HS-5 (cell line): Measurements from ENCODE around the gene FAM3C.
"Not testable (repeated sequence)": the region's sequence is repeated elsewhere in the genome, so short reads cannot be mapped to it uniquely, and the experiment has no call there.

Source experiments
- DNase-seq: peaks from one replicate; pipeline ENCODE4 v3.0.0-alpha.2; 2012; ENCODE audit warnings: low read depth

FAM3C gene

DNA sequence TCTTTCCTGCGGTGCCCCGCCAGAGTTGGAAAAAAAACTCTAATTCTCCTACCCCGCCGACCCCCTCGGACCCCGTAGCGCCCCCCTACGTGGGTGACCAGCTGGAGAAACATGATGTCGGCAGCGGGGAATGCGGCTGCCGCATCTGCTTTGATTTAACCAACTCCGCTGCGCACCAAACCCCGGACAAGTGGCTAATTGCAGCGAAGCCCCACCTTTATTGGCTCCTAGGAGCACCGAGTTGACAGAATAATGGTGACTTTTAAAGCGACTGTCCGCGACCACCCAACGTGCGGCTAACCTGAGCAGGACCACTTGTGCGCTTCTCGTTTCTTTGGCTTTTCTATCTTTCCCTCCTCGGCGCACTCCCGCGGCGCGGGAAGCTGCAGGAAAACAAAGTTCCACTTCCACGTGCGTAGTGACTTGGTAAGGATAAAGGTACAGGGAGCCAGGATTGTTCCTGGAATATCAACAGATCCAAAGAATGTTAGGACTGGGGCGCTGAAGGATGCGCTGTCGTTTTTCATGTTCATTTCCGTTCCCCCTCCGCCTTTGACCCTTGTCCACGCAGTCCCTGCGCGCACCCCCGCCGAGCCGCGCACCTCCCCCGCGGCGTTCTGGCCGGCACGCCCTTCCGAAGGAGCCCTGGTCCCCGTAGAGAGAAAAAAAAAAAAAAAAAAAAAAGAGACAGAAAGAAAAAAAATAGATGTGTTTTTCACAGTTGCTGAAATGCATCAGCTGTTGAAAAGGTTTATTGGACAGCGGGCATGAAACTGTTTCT lies 65.9 kb downstream of the FAM3C start:
- no peak for DNase-seq

DNA sequence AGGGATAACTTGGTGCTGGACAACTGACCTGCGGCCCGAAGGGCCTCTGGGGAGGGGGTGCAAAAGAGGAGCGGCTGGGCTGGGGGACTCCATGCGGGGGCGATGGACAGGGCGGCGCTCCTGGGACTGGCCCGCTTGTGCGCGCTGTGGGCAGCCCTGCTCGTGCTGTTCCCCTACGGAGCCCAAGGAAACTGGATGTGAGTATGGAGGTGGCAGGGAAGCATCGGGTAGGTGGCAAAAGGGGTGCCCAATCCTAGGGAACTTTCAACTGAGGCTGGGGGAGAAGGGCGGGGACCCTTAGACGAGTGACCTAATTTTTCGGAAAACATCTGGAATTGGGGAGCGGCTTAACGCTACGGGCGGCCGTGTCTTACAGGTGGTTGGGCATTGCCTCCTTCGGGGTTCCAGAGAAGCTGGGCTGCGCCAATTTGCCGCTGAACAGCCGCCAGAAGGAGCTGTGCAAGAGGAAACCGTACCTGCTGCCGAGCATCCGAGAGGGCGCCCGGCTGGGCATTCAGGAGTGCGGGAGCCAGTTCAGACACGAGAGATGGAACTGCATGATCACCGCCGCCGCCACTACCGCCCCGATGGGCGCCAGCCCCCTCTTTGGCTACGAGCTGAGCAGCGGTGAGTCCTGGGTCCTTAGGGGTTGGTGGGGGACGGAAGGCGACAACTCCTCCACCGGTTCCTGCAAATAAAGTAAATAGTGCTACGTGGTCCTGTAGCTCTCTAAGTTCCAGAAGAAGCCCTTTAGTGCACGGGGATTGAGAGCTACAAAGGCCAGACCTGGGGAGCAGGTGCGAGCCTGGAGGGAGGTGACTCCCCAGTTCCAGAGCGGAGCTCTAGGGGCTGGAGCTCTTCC lies 66.7 kb downstream of the FAM3C start:
- DNase-seq = no peak

- no peak for DNase-seq
Observed at GRCh38 chr7:121328508-121329190, 67.5 kb downstream of the FAM3C start, which contains the start of gene WNT16. Gene WNT16, plus strand, starts transcription at chr7:121329000. Its CDS starts 293 bp downstream, at chr7:121329293.

DNA sequence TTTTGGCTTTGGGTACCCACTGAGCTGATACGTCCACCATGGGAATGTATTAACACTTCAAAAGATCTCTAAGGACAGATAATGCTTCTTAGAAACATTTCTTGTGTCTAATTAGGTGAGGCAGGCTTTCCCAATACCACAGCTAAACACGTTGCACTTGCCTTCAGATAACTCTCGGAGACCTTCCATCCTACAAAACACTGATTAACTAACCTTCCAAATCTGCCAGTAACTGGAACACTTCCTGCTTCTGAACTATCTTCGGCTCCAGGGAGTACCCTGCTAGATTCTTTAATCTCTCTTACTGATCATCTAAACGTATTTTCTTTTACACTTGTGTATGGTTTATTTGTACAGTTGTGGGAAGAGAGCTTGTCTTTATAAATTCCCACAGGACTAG lies 68.4 kb downstream of the FAM3C start:
- no peak for DNase-seq

DNA sequence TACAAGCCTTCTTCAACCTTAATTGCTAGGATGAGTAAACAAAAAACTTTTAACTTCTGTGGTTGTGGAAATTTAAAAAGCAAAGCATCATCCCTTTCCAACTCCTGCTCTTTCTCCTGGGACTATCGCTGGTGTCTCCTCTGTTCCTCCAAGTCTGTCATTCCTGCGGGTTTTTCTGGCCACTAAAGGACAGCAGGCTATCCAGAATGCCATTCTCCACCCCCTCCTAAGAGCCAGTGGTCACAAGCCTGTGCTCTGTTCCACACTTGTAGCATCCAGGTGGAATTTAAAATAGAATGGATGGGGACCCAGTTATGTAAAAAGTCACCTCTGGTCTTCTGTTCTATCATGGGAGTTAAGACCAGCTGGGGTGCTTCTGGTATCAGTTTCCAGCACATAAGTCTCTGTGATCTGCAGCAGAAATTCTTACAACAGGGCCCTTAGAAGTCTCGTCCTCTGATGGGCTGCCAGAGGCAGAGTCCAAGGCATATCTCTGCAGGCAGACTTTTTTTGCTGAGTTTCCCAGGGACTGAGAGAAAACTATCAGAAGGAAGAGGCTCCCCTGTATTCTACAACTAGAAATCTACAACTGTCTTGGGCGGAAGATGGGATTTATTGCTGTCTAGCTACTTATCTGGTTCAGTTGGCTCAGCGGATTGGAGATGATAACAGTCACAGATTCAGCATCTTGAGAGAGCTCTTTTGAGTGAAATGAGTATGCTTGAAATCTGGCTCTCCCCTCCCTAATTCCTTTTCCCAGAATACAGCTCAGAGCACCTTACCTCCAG lies 72.4 kb downstream of the FAM3C start:
- DNase-seq = no peak

DNA sequence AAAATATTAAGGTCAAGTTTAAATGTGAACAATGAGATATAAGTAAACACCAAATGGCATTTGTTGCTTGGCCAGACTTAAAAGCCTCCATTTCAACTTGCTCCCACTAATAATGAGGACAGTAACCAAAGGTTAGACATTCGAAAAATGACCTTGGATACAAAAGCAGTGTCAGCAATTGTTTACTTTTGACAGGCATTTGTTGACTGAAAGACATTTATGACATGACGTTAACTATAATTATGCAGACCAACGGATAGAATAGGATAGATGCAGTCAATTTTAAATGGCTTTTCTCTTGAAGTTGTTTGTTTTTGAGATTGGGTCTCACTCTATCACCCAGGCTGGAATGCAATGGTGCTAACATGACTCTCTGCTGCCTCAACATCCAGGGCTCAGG lies 73.6 kb downstream of the FAM3C start:
- DNase-seq = no peak

DNA sequence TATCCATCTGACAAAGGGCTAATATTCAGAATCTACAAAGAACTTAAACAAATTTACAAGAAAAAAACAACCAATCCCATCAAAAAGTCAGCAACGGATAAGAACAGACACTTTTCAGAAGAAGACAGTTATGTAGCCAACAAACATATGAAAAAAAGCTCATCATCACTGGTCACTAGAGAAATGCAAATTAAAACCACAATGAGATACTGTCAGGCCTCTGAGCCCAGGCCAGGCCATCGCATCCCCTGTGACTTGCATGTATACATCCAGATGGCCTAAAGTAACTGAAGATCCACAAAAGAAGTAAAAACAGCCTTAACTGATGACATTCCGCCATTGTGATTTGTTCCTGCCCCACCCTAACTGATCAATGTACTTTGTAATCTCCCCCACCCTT lies 80.9 kb downstream of the FAM3C start:
- not testable (repeated sequence) for DNase-seq

- DNase-seq = no peak
Observed at GRCh38 chr7:121313793-121314676, 82.1 kb downstream of the FAM3C start.

DNA sequence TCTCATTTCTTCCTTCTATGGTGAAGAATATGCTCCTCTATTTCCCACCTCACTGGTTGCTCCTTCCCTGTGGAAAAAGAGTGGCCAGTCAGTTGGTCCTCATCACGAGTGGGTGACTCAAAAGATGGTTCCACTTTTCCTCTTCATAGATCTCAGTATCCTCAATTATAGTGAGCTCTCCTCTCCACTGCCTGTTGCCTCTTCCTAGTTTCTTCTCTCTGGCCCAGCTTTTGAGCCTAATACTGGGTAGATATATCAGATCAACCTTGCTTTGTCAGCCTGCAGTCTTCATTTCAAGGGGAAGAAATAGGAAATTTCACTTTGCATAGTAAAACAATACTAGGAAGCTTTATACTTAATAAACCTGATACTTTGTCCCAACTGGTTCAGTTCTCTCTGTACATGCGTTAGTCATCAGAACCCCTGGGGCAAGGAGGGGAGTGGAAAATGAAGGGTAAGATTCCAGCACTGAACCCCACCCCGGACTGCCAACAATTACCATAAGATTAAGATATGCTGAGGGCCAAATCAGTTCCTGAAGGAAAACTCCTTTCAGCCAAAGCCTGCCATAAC lies 82.8 kb downstream of the FAM3C start:
- no peak for DNase-seq

DNA sequence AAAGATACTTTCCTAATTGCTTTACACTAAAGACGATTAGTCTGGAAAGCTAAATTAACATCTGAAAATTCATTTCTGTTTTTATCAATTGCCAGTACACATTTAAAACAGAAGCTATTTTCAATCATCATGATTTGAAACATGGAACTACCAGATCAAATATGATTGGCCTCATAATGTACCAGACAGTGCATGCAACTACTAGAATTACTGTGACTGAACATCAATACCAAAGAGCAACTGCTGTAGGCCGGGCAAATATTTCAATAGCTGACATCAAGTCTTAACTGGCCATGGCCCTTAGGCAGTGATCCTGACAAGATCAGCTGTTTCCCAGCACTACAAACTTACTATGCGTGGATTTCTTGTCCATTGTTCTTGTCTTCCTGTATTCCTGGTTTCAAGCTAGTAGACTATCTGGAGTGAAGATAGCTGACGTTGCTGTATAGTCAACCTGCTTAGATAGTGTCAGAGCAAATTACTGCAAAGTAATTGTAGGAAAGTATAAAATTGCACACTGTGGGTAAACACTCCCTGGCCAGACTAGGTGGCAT lies 89.0 kb downstream of the FAM3C start:
- no peak for DNase-seq

- DNase-seq = no peak
Observed at GRCh38 chr7:121306565-121306964, 89.5 kb downstream of the FAM3C start.

DNA sequence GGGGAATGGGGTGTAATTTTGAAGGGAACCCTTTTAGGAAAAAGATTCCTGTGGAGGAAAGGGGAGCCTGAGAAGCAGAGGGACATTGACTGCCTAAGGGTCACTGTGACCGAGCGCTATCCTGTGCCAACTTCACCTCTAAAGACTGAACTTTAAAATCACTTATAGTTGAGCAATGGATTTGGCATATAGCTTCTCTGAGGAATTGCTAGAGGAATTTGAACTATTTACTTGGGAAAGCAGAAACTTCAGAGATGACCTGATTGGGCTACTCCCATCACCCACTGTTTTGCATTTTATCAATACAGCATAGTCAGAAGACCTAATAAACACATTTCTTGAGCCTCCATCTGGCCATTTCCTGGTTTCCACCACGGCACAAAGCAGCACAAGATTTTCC lies 91.0 kb downstream of the FAM3C start:
- peak; percentile 70 for DNase-seq

DNA sequence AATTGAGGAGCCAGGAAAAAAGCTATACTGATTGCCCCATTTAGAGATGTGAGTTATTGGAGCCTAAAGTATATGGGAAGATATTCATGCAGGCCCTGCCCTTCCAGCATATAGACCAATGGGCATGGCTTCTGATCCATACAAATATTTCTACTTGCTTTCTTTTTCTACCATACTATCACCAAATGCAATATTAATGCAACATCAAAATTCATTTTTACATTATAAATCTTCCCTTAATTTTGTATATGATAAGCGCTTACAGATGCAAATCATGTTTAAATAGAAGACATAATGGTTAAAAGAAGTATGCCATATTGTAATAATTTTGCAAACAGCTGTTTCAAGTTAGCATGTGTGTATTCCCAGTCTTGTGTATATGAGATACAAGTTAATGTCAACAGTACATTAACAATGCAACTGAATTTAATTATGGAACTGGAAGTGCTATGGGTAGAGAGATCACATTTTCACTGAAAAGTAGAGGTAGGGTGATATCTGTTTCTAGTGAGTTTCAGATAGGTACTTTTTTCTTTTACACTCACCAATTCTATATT lies 91.9 kb downstream of the FAM3C start:
- no peak for DNase-seq

DNA sequence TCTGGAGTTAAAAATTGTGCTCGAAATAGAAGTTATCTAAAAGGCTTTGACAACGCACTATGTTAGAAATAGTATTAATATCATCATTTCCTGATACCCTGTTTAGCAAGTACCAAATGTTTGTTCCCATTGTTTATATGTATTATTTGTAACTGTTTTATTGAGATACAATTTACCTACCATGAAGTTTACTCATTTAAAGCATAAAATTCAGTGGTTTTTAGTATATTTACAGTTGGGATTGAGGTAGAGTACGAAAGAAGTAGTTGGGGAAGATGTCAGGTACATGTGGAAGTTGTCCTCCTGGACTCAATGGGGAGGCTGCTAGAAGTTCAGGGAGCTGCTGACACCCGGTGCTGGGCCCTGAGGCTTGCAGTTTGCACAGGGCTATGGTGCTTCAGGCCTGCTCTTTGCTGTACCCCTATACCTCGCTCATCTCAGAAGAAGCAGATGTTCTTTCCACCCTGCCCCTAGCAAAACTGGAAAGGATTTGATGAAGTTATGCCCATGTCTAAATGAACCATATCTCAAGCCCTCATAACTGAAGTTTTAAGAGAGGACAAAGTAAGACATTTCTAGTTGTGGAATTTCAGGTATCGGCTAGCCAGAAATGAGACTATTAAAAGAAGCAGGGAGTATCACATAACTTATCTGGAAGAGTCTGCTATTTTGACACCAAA lies 92.5 kb downstream of the FAM3C start:
- no peak for DNase-seq

DNA sequence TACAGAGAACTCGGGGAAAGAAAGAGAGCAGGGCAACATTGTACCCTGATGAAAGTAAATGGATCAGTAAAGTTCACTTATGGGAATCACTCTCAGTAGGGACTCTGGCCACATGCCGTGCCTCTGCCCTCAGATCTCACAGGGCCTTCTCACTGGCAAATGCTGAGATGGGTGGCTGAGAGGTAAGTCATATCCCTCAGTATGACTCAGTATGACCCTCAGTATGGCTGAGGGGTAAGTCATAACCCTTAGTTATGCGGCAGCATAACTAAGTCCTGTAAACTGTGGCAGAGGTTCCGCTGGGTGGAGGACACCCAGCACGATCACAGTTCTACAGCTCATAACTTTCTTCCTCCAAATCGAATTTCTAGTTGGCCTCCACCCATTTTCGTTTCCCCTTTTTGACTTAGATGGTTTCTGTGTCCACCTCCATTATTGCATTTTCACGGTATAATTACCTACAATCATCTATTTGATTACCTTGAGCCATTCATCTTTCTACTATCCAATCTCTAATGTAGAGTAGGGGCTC lies 93.8 kb downstream of the FAM3C start:
- peak; percentile 86 for DNase-seq

DNA sequence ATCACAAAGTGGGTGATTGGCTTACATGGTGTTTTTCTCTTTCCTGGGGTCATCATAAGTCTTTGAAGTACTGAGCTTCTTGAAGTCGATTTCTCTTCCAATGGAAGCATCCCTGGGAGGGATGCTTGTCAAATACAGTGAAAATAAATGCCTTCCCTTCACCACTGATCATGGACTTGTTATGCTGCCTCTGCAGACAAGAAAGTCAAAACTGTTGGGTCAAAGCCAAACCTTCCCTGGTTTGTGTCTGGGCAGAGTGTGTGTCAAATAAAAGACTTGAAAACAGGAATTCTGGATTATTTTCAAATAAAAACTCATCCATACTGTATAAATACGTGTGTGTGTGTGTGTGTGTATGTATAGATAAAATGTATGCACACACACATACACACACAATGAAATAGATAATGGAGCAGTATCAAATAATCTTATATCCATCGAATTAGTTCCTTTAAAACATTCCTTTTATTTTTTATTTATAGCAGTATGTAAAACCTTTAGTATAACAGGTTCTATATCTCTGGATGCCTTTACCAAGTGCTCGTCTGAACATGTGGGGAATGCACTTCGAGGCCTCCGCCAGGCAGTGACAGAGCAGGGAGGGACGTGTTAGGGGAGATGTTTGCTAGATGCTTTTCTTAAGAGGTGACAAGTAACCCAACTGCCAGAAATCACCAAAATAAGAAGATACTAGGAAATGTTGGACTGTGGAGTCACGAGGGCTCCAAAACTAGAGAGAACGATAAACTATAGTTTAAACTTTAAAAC lies 94.5 kb downstream of the FAM3C start:
- DNase-seq = no peak

DNA sequence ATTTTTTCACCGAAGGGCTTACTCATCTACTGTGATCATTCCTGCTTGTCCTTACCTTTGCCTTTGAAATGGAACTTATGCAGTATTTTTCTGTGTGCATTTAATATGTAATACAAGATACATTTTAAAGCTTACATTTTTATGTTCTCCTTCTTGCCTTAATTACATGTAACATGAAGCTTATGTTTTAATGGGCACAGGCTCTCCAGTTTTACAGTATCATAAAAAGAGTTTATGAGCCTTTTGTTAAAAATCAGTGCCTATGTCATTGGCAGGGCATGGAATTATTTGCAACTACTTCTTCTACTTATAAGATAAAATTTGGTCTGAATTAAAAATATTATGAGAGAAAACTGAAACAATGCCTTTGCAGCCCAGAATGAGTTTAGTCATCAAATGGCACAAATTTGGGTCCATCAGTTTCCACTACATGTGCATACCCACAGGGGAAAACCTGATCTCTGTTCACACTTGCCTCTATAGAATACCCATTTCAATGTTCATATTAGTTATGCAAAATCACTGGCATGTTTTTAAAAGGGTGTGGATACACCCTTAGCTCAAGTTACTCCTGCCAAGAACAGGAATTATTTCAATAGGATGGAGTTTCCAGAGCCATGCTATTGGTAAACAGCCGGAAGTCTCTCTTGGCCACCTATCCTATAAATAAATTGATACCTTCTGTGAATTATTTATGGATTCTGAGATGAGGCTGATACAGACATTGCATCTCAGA lies 95.3 kb downstream of the FAM3C start:
- DNase-seq = no peak
